SK-N-SH (cell line): ENCODE results near the gene CAPN7.
"Not testable (repeated sequence)": the region's sequence is repeated elsewhere in the genome, so short reads cannot be mapped to it uniquely, and the experiment has no call there.

Experiments used
- EP300 ChIP-seq, 2 experiments: IDR thresholded peaks; 2 replicates each; pipeline versions ENCODE4 v1.4.0 to v1.6.1; 2012; ENCODE audit warnings: borderline replicate concordance in 1 of 2, low read depth in 1 of 2, low read length in 1 of 2
- FOXM1 ChIP-seq: IDR thresholded peaks from 2 replicates; pipeline ENCODE4 v1.4.0; 2012; ENCODE audit warnings: low read depth, mild to moderate bottlenecking
- GABPA ChIP-seq: IDR thresholded peaks from 2 replicates; pipeline ENCODE4 v1.4.0; 2012; ENCODE audit warnings: low read depth, mild to moderate bottlenecking
- JUND ChIP-seq: IDR thresholded peaks from 2 replicates; pipeline ENCODE4 v1.4.0; 2012
- POLR2AphosphoS5 ChIP-seq: IDR thresholded peaks from 2 replicates; pipeline ENCODE4 v1.6.1; 2012; ENCODE audit warnings: low read depth, low read length
- REST ChIP-seq: IDR thresholded peaks from 2 replicates; pipeline ENCODE4 v1.6.1; 2012; ENCODE audit warnings: mild to moderate bottlenecking, low read depth, low read length, moderate library complexity
- RXRA ChIP-seq: IDR thresholded peaks from 2 replicates; pipeline ENCODE4 v1.4.0; 2012; ENCODE audit warnings: low read depth, mild to moderate bottlenecking, borderline replicate concordance
- TCF12 ChIP-seq: IDR thresholded peaks from 2 replicates; pipeline ENCODE4 v1.4.0; 2012
- USF2 ChIP-seq: fragments of 150-350 bp; IDR thresholded peaks from 2 replicates; pipeline ENCODE4 v1.6.1; 2017; ENCODE audit warnings: antibody characterized with exemption, low read length, low read depth, borderline replicate concordance
- TF ChIP-seq, protein P1 (sequence below): fragments of 200-600 bp; sonication (generic); IDR thresholded peaks from 2 replicates; pipeline ENCODE4 v1.6.1; 2017; ENCODE audit warnings: antibody characterized with exemption, mild to moderate bottlenecking, moderate library complexity
- TF ChIP-seq, protein P2 (sequence below): IDR thresholded peaks from 2 replicates; pipeline ENCODE4 v1.4.0; 2012; ENCODE audit warnings: low read depth, borderline replicate concordance

DNA sequence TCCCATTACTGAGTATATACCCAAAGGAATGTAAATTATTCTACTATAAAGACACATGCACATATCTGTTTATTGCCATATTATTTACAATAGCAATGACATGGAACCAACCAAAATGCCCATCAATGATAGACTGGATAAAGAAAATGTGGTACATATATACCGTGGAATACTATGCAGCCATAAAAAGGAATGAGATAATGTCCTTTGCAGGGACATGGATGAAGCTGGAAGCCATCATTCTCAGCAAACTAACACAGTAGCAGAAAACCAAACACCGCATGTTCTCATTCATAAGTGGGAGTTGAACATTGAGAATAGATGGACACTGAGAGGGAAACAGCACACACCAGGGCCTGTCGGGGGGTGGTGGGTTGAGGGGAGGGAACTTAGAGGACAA, 39.7 kb upstream of the CAPN7 start:
- not testable (repeated sequence) for TF ChIP-seq RXRA; EP300 (IDR thresholded peaks at IDR 0.05; ENCODE audit: borderline replicate concordance in 1 of 2, low read depth in 1 of 2, low read length in 1 of 2); GABPA; FOXM1; TCF12; POLR2AphosphoS5; REST; JUND; USF2
- TF ChIP-seq, protein P1, sequence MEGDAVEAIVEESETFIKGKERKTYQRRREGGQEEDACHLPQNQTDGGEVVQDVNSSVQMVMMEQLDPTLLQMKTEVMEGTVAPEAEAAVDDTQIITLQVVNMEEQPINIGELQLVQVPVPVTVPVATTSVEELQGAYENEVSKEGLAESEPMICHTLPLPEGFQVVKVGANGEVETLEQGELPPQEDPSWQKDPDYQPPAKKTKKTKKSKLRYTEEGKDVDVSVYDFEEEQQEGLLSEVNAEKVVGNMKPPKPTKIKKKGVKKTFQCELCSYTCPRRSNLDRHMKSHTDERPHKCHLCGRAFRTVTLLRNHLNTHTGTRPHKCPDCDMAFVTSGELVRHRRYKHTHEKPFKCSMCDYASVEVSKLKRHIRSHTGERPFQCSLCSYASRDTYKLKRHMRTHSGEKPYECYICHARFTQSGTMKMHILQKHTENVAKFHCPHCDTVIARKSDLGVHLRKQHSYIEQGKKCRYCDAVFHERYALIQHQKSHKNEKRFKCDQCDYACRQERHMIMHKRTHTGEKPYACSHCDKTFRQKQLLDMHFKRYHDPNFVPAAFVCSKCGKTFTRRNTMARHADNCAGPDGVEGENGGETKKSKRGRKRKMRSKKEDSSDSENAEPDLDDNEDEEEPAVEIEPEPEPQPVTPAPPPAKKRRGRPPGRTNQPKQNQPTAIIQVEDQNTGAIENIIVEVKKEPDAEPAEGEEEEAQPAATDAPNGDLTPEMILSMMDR = not testable (repeated sequence)
- TF ChIP-seq, protein P2, sequence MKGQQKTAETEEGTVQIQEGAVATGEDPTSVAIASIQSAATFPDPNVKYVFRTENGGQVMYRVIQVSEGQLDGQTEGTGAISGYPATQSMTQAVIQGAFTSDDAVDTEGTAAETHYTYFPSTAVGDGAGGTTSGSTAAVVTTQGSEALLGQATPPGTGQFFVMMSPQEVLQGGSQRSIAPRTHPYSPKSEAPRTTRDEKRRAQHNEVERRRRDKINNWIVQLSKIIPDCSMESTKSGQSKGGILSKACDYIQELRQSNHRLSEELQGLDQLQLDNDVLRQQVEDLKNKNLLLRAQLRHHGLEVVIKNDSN = not testable (repeated sequence)
